Esophagus squamous epithelium (tissue), 4 donors: ENCODE results near the gene POC1B.

Source experiments
- POLR2A ChIP-seq, 4 donors: fragments of 450-650 bp; IDR thresholded peaks; one replicate each; pipeline ENCODE4 v1.6.1; 2017; ENCODE audit warnings: antibody characterized with exemption in 4 of 4, mild to moderate bottlenecking in 4 of 4, moderate library complexity in 3 of 4
- TF ChIP-seq, protein P1 (sequence below), 6 experiments: fragments of 450-650 bp in 4 of 6; fragments of 200-600 bp in 2 of 6; sonication (generic) in 2 of 6; IDR thresholded peaks; one replicate each; pipeline ENCODE4 v1.5.1; 2016 to 2019; ENCODE audit warnings: antibody characterized with exemption in 6 of 6, mild to moderate bottlenecking in 4 of 6, moderate library complexity in 4 of 6

DNA sequence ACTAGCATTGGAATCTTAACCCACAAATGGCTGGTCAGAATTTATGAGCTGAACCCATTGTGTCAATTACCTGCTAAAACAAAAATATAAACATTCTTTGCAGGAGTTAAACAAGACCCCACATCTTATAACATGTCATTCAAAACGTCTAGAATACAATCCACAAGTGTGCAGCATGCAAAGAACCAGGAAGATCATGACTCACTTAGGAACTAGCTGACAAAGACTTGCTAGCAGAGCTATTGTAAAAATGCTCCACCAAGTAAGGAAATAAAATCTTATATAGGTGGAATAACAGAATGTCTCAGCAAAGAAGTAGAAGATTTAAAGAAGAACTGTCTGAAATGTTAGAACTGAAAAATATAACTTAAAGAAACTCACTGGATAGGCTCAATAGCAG is 26.5 kb upstream of the POC1B start:
- TF ChIP-seq, protein P1, sequence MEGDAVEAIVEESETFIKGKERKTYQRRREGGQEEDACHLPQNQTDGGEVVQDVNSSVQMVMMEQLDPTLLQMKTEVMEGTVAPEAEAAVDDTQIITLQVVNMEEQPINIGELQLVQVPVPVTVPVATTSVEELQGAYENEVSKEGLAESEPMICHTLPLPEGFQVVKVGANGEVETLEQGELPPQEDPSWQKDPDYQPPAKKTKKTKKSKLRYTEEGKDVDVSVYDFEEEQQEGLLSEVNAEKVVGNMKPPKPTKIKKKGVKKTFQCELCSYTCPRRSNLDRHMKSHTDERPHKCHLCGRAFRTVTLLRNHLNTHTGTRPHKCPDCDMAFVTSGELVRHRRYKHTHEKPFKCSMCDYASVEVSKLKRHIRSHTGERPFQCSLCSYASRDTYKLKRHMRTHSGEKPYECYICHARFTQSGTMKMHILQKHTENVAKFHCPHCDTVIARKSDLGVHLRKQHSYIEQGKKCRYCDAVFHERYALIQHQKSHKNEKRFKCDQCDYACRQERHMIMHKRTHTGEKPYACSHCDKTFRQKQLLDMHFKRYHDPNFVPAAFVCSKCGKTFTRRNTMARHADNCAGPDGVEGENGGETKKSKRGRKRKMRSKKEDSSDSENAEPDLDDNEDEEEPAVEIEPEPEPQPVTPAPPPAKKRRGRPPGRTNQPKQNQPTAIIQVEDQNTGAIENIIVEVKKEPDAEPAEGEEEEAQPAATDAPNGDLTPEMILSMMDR (IDR thresholded peaks at IDR 0.05) = no peak
- TF ChIP-seq POLR2A (IDR thresholded peaks at IDR 0.05) = no peak
